Progenitor cell of endocrine pancreas (in vitro differentiated cells): ENCODE measurements around the gene SIPA1. TPM values are rescaled to one million over a fixed set of nuclear protein-coding genes. Genes with fewer than 3 reads are reported as not detected.
"Not testable (repeated sequence)": the region's sequence is repeated elsewhere in the genome, so short reads cannot be mapped to it uniquely, and the experiment has no call there.

ENCODE experiments used
- DNase-seq: peaks from one replicate; pipeline ENCODE4 v3.0.0; 2021; ENCODE audit warnings: low spot score; ENCODE audit not compliant: unreplicated experiment
- H3K27ac Mint-ChIP-seq: 2 replicates; pipeline ENCODE4 v1.8.0; 2021; ENCODE audit warnings: mild to moderate bottlenecking, moderate library complexity, mixed read lengths
- H3K27me3 Mint-ChIP-seq: 2 replicates; pipeline ENCODE4 v1.8.0; 2021; ENCODE audit warnings: mixed read lengths
- H3K36me3 Mint-ChIP-seq: 2 replicates; pipeline ENCODE4 v1.8.0; 2022; ENCODE audit warnings: mixed read lengths; ENCODE audit not compliant: insufficient read depth
- H3K4me1 Mint-ChIP-seq: 2 replicates; pipeline ENCODE4 v1.8.0; 2021; ENCODE audit warnings: low read depth, mixed read lengths
- H3K4me3 Mint-ChIP-seq: 2 replicates; pipeline ENCODE4 v1.8.0; 2021; ENCODE audit warnings: low read depth, mild to moderate bottlenecking, moderate library complexity, mixed read lengths
- H3K9me3 Mint-ChIP-seq: 2 replicates; pipeline ENCODE4 v1.8.0; 2021; ENCODE audit warnings: low read depth, mixed read lengths
- CTCF ChIP-seq: fragments of 200-600 bp; sonication (generic); IDR thresholded peaks from one replicate; pipeline ENCODE4 v1.5.0; 2021; ENCODE audit warnings: antibody characterized with exemption, mild to moderate bottlenecking; ENCODE audit not compliant: unreplicated experiment
- total RNA-seq: library from RNA; stranded (reverse); gene quantifications from 2 replicates; pipeline ENCODE4 v1.2.1, GENCODE V29; 2021

The SIPA1 gene
- total RNA-seq, 1 donor from 2014 or later = 19.5 TPM

GRCh38 chr11:65655570-65656332 lies 17.9 kb downstream of the SIPA1 start:
- no peaks in the 10 kb centered on the region for H3K27me3 Mint-ChIP-seq
- H3K27ac Mint-ChIP-seq = peak overlapping the region; percentile 24
- no peak for TF ChIP-seq CTCF
- peaks cover 26% of the 10 kb centered on the region for H3K36me3 Mint-ChIP-seq
- H3K4me1 Mint-ChIP-seq = peaks cover 15% of the 10 kb centered on the region
- no peak overlapping the region for H3K4me3 Mint-ChIP-seq
- DNase-seq = no peak
- H3K9me3 Mint-ChIP-seq = no peaks in the 10 kb centered on the region

- no peak for TF ChIP-seq CTCF
- no peaks in the 10 kb centered on the region for H3K27me3 Mint-ChIP-seq
- H3K9me3 Mint-ChIP-seq = no peaks in the 10 kb centered on the region
- DNase-seq = no peak
- peaks cover 26% of the 10 kb centered on the region for H3K36me3 Mint-ChIP-seq
- H3K27ac Mint-ChIP-seq = no peak overlapping the region
- H3K4me1 Mint-ChIP-seq = peaks cover 11% of the 10 kb centered on the region
- no peak overlapping the region for H3K4me3 Mint-ChIP-seq
Observed at GRCh38 chr11:65657426-65657825, 19.5 kb downstream of the SIPA1 start.

- Mint-ChIP-seq H3K27ac (peak overlapping the region; percentile 57), H3K4me3 (no peak overlapping the region), H3K36me3 (peaks cover 26% of the 10 kb centered on the region), H3K4me1 (peaks cover 4% of the 10 kb centered on the region), H3K9me3 (no peaks in the 10 kb centered on the region), H3K27me3 (no peaks in the 10 kb centered on the region)
- DNase-seq = no peak
- no peak for TF ChIP-seq CTCF
Observed at GRCh38 chr11:65658174-65659021, 20.5 kb downstream of the SIPA1 start.

- H3K27ac Mint-ChIP-seq = no peak overlapping the region
- no peak for TF ChIP-seq CTCF
- no peaks in the 10 kb centered on the region for H3K27me3 Mint-ChIP-seq
- DNase-seq = no peak
- H3K4me3 Mint-ChIP-seq = no peak overlapping the region
- no peaks in the 10 kb centered on the region for H3K9me3 Mint-ChIP-seq
- peaks cover 21% of the 10 kb centered on the region for H3K36me3 Mint-ChIP-seq
- peaks cover 7% of the 10 kb centered on the region for H3K4me1 Mint-ChIP-seq
Observed at GRCh38 chr11:65660038-65660437, 22.1 kb downstream of the SIPA1 start.

GRCh38 chr11:65660908-65661307 lies 23.0 kb downstream of the SIPA1 start:
- not testable (repeated sequence) for DNase-seq, H3K4me1 Mint-ChIP-seq, H3K27me3 Mint-ChIP-seq, H3K9me3 Mint-ChIP-seq, H3K27ac Mint-ChIP-seq
- Mint-ChIP-seq H3K4me3 (peak overlapping the region; percentile 83), H3K36me3 (peaks cover 16% of the 10 kb centered on the region)
